GM18907 (cell line): ENCODE results near the gene NID1.
"Not testable (repeated sequence)": the region's sequence is repeated elsewhere in the genome, so short reads cannot be mapped to it uniquely, and the experiment has no call there.

Experiments
- ATAC-seq: cut with Tn5 transposase; IDR thresholded peaks from one replicate; pipeline ENCODE4 v1.9.1; 2021; ENCODE audit warnings: mild to moderate bottlenecking, moderate library complexity; ENCODE audit not compliant: unreplicated experiment

NID1 gene

DNA sequence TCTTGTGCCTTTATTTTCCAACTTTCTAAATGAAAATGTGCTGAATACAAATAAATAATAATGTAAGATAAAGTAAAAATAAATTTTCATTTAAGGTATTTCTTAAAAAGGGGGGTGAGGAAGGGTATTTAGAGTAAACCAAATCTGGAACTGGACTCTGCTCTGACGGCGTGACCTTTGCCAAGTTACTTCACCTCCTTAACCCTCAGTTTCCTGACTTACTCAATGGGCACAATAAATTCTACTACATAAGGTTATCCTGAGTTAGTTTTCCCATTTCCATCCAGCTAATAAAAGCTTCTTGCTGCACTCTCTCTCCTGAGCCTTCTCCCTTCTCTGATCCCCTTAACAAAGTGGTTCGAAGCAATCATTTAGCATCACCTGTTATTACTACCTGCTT lies 93.9 kb downstream of the NID1 start:
- no peak for ATAC-seq

DNA sequence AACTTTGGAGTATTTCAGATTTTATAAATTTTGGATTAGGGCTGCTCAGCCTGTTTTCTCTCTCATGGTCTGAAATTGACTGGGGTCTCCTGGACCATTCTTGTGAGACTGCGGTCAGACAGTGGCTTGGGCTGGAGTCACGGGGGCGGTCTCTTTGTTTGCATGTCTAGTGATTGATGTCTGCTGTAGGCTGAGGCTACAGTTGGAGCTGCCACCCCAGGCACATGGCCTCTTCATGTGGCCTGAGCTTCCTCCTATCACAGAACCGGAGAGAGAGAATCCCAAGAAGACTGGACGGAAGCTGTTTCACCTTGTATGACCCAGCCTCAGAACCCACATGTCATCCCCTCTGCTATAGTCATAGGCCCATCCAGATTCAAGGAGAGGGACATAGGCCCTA lies 96.1 kb downstream of the NID1 start:
- no peak for ATAC-seq

DNA sequence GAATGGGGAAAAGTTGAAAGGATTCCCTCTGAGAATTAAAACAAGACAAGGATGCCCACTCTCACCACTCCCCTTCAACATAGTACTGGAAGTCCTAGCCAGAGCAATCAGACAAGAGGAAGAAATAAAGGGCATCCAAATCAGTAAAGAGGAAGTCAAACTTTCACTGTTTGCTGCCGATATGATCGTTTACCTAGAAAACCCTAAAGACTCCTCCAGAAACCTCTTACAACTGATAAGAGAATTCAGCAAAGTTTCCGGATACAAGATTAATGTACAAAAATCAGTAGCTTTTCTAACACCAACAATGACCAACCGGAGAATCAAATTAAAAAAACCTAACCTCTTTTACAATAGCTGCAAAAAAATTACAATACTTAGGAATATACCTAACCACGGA lies 98.8 kb downstream of the NID1 start:
- ATAC-seq = not testable (repeated sequence)

DNA sequence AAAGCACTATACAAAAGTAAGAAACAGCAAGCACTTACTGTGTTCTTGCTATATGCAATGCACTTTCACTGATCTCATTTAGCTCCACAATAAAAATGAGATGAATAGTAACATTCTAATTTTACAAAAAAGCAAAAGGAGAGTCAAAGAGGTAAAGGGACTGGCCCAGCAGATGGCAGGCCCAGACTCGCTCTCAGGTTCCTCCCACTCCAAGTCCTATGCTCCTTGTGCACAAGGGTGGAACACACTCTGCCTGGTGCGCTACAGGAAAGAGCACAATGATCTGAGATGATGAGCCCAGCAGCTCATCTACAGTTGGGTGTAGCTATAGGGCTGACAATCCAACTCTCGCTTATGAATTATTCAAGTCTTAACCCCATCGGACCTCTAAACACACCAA lies 104.1 kb downstream of the NID1 start:
- no peak for ATAC-seq

DNA sequence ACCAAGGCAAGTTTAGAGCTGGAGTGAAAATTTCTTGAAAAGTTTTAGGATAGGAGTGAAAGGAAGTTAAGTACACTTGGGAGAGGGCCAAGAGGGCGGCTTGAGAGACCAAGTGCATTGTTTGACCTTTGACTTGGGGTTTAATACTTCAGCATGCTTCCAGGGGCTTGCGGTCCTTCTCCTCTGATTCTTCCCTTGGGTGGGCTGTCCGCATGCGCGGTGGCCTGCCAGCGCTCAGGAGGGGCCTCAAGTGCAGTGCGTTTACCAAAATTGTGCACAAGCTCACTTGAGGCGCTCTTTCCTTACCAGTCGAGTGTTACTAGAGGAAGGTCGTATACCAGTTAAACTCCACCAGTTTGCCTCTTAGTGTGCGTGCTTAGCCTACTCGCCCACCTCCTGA lies 106.9 kb downstream of the NID1 start:
- ATAC-seq = no peak

DNA sequence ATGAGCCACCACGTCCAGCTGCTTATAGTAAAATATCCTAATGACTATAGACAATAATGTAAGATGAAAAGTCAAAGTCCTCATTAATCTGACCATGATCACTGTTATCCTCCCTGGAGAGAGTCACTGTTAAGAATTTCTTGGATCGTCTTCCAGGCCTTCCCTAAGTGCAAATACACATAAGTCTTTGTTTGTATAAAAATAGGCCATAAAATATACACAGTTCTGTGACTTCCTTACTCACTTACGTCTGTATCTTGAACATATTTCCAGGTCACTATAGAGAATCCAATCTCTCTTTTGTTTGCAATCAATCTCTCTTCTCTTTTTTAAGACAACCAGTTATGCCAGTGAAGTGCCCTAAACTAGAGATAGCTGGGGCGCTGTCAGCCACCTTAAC lies 109.1 kb downstream of the NID1 start:
- no peak for ATAC-seq

DNA sequence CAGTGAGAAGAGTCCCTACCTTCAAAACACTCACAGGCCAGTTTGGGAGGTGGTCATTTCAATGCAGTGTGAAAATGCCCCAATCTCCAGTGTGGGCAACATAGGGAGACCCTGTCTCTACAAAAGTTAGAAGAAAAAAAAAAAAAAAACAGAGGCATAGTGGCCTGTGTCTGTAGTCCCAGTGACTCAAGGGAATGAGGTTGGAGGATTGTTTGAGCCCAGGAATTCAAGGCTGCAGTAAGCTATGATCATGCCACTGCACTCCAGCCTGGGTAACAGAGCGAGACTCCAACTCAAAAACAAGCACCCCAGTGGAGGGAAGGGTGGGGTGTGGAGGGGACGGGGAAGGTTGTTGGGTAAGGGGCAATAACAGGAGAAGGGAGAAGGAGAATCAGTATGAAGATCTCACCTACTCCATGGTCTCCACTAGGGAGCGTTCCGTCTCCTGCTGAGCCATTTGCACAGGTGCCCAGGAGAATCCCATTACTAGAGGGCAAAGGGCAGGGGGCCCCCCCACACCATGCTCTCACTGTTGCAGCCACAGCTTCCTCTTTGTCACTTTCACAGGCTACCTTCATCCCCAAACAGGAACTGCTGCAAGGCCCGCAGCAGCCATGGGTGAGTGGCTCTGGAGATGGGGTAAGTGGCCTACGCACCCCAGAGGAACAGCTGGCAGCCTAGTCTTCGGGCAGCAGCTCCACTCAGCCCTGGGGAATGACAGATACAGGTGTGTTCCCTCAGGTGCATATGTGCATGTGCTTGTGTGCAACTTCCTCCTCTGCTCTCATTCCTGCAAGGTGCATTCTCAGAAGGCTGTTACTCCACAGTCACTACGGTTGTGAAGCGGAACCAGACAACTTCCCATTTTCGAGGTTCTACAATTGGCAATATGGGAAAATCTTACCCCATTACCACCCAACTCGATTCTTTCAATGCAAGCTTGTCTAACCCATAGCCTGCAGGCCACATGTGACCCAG lies 110.3 kb downstream of the NID1 start:
- ATAC-seq = peak; percentile 97

DNA sequence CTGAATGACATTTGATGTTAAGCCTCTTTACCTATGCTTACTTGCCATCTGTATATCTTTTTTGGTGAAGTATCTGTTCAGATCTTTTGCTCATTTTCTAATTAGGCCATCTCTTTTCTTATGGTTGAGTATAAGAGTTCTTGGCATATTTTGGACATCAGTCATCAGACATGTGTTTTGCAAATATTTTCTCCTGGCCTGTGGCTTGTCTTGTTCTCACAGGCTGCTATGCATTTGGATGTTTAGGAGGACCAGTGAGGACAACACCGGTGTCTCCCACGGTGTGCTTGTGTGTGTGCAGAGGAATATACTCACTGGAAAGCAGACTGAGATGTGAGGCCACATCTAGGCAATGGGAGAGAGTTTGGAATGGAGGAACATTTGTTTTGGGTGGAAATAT lies 111.1 kb downstream of the NID1 start:
- ATAC-seq = no peak

DNA sequence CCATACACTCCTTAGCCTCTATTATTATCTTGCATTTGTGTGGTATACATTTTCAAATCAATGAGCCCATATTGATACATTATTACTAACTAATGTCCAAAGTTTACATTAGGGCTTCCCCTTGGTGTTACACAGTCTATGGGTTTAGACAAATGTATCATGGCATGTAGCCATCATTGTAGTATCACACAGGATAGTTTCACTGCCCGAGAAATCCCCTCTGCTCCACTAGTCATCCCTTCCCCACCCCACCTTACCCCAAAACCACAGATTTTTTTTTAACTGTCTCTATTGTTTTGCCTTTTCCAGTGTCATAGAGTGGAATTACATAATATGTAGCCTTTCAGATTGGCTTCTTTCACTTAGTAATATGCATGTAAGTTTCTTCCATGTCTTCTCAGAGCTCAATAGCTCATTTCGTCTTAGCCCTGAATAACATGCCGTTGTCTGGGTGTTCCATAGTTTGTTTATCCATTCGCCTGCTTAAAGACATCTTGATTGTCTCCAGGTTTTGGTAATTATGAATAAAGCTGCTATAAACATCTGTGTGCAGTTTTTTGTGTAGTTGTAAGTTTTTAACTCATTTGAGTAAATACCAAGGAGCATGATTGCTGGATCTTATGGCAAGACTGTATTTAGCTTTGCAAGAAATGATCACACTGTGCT lies 111.8 kb downstream of the NID1 start:
- ATAC-seq = peak; percentile 57

DNA sequence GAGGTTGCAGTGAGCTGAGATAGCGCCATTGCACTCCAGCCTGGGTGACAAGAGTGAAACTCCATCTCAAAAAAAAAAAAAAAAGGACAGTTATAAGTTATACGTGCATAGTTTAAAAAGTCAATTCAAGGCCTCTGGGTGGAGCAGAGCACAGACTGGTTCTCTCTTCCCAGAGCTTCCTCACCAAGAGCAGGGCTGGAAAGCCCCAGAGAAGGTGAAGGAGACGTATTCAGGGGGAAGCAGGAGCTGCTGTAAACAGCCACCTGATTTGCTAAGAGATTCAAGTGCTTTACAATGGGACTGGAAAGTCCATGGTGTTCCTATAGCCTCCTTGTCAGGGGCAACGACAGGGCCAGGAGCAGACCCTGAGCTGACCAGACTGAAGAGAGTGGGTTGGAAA lies 113.2 kb downstream of the NID1 start:
- ATAC-seq = no peak

DNA sequence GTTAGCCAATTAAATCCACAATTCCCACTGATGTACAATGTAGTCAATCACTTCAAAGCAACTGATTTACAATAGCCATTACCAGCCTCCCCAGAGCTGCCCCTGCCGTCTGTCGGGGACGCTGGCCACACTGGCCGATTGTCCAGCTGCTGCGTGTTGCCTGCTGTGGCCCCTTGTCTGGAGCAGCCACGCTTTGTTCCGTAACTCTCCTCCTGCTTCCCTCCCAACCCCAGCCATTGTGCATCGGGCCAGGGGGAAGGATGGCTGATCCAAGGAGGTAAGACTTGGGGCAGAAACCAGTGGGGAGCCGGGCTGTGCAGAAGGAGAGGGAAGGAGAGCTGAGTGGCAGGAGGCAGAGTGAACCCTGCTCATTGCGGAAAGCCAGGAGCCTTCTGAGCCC lies 114.6 kb downstream of the NID1 start:
- ATAC-seq = no peak

DNA sequence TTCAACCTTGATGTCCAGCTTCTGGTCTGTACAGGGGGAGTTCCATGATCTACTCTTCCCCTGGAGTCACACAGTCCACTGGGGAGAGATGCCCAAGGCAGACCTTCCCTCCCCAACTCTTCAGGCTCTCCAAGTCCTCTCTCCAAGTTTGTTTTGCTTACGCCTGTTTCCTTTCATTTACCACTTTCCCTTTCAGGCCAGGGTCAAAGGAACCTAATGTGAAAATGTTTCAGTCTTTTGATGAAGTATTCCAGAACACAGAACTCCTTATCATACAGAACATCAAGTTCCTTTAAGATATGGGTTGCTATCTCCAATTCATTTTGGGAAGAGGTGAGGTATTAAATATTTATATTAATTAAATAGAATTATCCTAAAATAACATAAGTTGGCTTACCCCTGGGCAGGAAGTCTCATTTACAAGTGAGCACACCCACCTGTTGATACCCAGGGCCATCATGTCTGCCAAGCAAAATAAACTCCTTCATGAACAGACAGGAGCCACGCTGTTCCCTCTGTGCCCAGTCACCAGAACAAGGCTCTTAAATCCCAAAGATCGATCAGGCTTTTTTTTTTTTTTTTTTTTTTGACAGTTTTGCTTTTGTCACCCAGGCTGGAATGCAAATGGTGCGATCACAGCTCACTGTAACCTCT lies 116.0 kb downstream of the NID1 start:
- ATAC-seq = no peak

DNA sequence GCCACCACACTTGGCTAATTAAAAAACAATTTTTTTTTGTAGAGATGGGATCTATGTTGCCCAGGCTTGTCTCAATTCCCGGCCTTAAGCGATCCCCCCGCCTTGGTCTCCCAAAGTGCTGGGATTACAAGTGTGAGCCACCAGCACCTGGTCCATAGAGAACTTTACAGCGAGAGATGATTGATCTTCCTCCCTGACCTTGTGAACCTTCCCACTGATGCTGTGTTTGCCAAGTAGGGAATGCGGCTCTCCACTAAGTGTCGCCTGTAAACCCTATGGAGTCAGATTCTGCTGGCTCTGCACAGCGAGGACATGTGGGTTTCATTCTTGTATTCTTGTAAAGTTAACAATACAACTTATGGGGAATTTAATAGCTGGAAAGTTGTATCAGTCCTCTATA lies 116.9 kb downstream of the NID1 start:
- no peak for ATAC-seq

DNA sequence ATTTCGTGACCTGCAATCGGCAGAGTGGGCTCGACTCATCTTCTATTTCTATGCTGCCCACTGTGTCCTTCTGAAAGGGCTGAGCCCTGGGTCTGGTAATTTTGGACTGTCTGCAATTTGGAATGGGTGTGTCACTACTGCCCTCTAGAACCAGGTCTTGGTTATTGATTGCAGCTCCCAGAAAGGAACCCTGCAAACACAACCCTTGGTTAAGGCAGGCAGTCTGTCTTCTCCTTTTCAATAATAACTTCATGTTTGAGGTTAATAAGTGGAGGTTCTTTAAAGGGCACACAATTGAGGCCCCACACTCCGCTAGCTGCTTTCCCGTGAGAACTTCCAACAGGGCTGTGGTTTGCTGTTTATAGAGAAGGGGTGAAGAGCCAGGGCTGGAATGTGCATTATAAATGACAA lies 118.3 kb downstream of the NID1 start:
- ATAC-seq = peak; percentile 49

DNA sequence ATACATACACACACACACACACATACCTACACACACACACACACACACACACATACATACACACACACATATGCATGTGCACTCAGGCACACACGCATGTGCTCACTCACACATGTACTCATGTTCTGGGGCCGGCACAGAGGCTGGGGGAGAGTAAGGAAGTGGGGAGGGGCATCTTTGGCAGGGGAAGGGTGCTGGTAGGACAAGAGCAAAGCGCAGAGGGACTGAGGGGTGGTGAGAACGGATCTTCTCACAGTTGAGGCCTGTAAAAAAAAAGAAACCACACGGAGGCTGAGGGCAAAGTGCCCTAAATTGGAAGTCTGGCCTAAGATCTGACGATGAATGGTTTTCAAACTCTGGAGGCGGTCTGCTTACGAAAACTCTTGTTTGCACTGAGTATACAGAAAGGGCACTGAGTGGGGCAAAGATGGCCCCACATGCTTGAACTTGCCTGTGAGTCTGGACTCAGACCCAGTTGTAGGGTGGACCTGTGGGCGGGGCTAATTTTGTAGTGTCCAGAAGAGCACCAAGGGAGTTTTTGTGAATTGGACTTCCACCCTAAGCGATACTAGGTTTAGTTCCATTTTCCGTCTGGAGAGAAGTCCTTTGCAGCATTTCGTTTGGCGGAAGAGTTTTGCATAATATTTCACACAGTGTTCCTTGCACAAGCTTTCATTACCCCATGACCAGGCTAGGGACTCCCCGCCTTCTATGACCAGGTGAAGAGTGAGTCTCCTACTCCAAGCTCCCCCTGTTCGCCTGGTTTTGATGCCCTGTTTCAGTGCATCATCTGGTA lies 118.9 kb downstream of the NID1 start:
- peak; percentile 51 for ATAC-seq

DNA sequence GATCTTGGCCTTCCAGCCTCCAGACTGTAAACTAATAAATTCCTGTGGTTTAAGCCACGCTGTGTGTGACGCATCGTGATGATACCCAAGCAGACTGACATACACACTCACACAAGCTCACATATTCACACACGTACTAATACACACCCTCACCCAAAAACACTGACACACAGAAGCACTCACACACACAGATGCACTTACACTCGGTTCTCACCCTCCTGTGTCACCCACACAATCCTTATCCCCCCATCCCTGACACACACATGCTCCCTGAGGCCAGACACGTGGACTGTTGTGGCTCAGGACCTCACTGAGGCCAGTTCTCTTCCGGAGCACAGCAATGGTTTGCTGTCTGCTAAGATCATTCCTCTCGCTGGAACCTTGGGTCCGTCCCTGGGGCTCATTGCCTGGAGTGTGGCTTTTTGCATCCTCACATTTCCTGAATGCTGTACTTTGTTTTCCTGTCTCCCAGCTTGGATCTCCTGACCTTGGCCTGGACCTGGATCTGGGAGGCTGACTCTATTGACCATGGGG lies 121.2 kb downstream of the NID1 start:
- ATAC-seq = no peak

DNA sequence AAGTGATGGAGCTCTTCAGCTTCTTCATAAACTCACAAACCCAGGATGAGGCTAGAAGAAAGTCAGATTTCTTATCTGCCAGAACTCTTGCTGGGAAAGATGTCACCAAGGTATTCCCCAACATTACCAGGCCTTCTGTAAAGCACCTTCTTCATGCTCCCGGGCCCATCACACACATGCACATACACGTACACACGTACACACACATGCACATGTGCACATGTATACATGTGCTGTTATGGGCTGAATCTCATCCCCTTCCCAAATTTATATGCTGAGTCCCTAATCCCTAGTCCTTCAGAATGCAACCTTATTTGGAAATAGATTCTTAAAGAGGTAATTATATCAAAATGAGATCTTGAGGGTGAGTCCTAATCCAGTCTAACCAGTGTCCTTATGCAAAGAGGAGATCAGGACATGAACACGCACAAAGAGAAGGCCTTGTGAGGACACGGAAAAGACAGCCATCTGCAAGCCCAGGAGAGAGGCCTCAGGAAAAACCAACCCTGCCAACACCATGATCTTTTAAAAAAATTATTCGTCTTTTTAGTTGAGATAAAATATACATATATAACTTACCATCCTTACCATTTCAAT lies 121.8 kb downstream of the NID1 start:
- no peak for ATAC-seq

DNA sequence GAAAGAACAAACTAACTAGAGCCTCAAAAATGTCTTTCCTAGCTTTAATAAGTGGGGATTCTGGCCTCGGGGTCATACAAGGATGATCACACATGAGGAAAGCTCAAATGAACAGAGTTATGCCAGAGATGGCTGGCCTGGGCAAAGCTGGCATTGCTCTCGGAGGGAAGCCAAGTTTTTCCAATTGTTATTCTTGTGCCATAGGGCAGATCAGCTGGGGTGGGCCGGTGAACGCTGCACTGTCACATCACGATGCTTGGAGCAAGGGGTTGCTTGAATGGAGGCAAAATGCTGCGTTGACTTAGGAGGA lies 122.3 kb downstream of the NID1 start:
- no peak for ATAC-seq

DNA sequence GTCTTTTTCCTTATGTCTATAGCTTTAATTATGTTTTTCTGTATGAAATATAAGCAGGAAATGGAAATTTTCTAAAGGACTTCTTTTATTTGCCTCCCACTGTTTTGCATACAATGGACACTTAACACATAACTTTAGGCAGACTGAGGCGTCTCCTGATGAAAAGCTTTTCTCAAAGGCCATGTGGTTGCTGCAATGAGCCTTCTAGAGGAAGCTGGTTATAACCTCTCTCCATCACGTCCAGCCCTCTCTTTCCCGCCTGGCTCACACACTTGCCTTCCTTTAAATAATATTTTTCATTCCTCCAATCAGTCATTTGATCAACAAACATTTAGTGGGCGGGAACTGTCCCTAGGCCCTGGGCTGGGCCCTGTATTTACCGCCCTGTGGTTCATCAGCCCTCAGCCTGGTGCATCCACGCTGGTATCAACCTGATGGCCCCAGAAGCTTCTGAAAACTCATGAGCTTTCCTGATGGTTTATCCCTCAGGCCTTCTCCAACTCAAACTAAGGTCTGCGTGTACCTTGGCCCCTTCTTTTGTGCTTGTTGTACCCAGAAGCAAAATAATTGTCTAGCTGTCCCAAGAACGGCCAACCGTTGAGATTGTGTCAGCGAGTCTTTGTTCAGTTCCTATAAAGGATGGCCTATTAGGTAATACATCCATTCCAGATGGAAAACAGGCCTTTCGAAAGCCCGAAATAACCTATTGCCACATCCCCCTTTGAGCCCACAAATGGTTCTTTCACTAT lies 122.8 kb downstream of the NID1 start:
- ATAC-seq = no peak

DNA sequence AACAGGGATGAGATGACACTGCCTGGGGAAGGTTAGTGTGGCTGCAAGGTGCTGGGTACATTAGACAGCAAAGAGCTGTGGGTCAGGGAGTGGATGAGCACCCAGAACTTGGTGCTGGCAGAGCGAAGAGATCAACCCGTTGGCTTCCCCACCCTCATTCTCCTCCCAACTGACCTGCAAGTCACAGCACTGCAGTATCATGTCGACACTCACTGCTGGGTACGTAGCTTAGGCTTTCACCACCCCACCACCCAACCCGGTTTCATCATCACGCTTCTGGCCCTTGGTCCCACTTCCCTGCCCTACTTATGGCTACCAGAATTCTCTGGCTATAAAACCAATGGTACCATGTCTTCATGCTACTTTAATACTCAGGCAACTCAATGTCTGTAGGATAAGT lies 124.6 kb downstream of the NID1 start:
- ATAC-seq = no peak
